ENCODE measurements around the gene SLC28A2. TPM values are rescaled to one million over a fixed set of nuclear protein-coding genes. Genes with fewer than 3 reads are reported as not detected.

The SLC28A2 gene
- polyA plus RNA-seq, 3 donors, result not detected

GRCh38 chr15:45314960-45315359 lies 62.9 kb downstream of the SLC28A2 start:
- H3K36me3 ChIP-seq (replicated peaks in 1 of 2; ENCODE audit: control insufficient read depth in 1 of 2, insufficient read depth in 2 of 2, low read length in 2 of 2), result no peaks in the 10 kb centered on the region
- no peak overlapping the region for H2AFZ ChIP-seq (ENCODE audit: insufficient read depth, low read depth, low read length, poor library complexity, severe bottlenecking)
- no peak overlapping the region for H3K27ac ChIP-seq (ENCODE audit: low read depth in 1 of 2, low read length in 2 of 2)
- Mint-ChIP-seq H3K4me3 (peak overlapping the region in 1 of 2 donors; percentile 60), H3K9me3 (peaks cover 0 to 5% (median 0%) of the 10 kb centered on the region in 7 donors), H3K27me3 (ENCODE audit: low read depth in 3 of 3) (peaks cover 0 to 8% (median 7%) of the 10 kb centered on the region in 3 donors), H3K27ac (no peak overlapping the region), H3K4me1 (peaks cover 4% of the 10 kb centered on the region), H3K36me3 (no peaks in the 10 kb centered on the region)
- H4K20me1 ChIP-seq (ENCODE audit: insufficient read depth, low read length), result no peaks in the 10 kb centered on the region
- no peaks in the 10 kb centered on the region for H3K27me3 ChIP-seq (ENCODE audit: control insufficient read depth in 2 of 2, insufficient read depth in 2 of 2, low read length in 2 of 2)
- no peak overlapping the region for H3K9ac ChIP-seq (ENCODE audit: insufficient read depth, low read length, poor library complexity, severe bottlenecking)
- no peak overlapping the region for H3K4me3 ChIP-seq (replicated peaks in 1 of 3; ENCODE audit: low read depth in 2 of 3, low read length in 3 of 3)
- no peaks in the 10 kb centered on the region for H3K79me2 ChIP-seq (ENCODE audit: insufficient read depth, low read length)
- DNase-seq, result peak in 1 of 3 donors; percentile 14
- no peaks in the 10 kb centered on the region for H3K9me3 ChIP-seq (replicated peaks in 1 of 2; ENCODE audit: control insufficient read depth in 1 of 2, insufficient read depth in 1 of 2, low read length in 2 of 2)
- H3K4me2 ChIP-seq (replicated peaks; ENCODE audit: extremely low read depth, low read length, poor library complexity, severe bottlenecking), result no peak overlapping the region
- no peak for TF ChIP-seq CTCF (IDR thresholded peaks at IDR 0.05)
- intact Hi-C loops (cut with micrococcal nuclease), result no loop called here
- WGBS (ENCODE audit: insufficient coverage), result 78% methylated on average over 11 of the region's 13 CpGs
- H3K4me1 ChIP-seq (ENCODE audit: control insufficient read depth in 1 of 2, insufficient read depth in 2 of 2, low read length in 2 of 2), result no peaks in the 10 kb centered on the region

GRCh38 chr15:45319472-45320214 lies 67.6 kb downstream of the SLC28A2 start:
- no peaks in the 10 kb centered on the region for H3K36me3 Mint-ChIP-seq
- Histone ChIP-seq H4K20me1 (ENCODE audit: insufficient read depth, low read length) (no peaks in the 10 kb centered on the region), H3K36me3 (replicated peaks in 1 of 2; ENCODE audit: control insufficient read depth in 1 of 2, insufficient read depth in 2 of 2, low read length in 2 of 2) (no peaks in the 10 kb centered on the region), H3K27ac (ENCODE audit: low read depth in 1 of 2, low read length in 2 of 2) (no peak overlapping the region), H3K4me3 (replicated peaks in 1 of 3; ENCODE audit: low read depth in 2 of 3, low read length in 3 of 3) (no peak overlapping the region), H3K79me2 (ENCODE audit: insufficient read depth, low read length) (no peaks in the 10 kb centered on the region), H3K9me3 (replicated peaks in 1 of 2; ENCODE audit: control insufficient read depth in 1 of 2, insufficient read depth in 1 of 2, low read length in 2 of 2) (no peaks in the 10 kb centered on the region), H2AFZ (ENCODE audit: insufficient read depth, low read depth, low read length, poor library complexity, severe bottlenecking) (no peak overlapping the region), H3K4me2 (replicated peaks; ENCODE audit: extremely low read depth, low read length, poor library complexity, severe bottlenecking) (no peak overlapping the region), H3K4me1 (ENCODE audit: control insufficient read depth in 1 of 2, insufficient read depth in 2 of 2, low read length in 2 of 2) (no peaks in the 10 kb centered on the region), H3K27me3 (ENCODE audit: control insufficient read depth in 2 of 2, insufficient read depth in 2 of 2, low read length in 2 of 2) (no peaks in the 10 kb centered on the region), H3K9ac (ENCODE audit: insufficient read depth, low read length, poor library complexity, severe bottlenecking) (no peak overlapping the region)
- no peak for DNase-seq
- no peak for TF ChIP-seq CTCF (IDR thresholded peaks at IDR 0.05)
- peaks cover 0 to 3% (median 0%) of the 10 kb centered on the region in 7 donors for H3K9me3 Mint-ChIP-seq
- intact Hi-C loops (cut with micrococcal nuclease), result no loop called here
- no peak overlapping the region for H3K4me3 Mint-ChIP-seq
- H3K27me3 Mint-ChIP-seq (ENCODE audit: low read depth in 3 of 3), result peaks cover 2 to 8% (median 5%) of the 10 kb centered on the region in 3 donors
- no peak overlapping the region for H3K27ac Mint-ChIP-seq
- H3K4me1 Mint-ChIP-seq, result peaks cover 4% of the 10 kb centered on the region
- WGBS (ENCODE audit: insufficient coverage), result 85% methylated on average over 2 of the region's 7 CpGs
